NCI-H1436 treated with DMSO at 0.1 percent for 48 hours (cell line): ENCODE data around the gene CAMLG.
A peak's percentile ranks its signal among the peaks of the same experiment; 100 is the strongest.
"Not testable (repeated sequence)": the region's sequence is repeated elsewhere in the genome, so short reads cannot be mapped to it uniquely, and the experiment has no call there.

Experiments
- DNase-seq: peaks from one replicate; lab custom pipeline; 2025; lab: John Stamatoyannopoulos, UW

Gene CAMLG

GRCh38 chr5:134738133-134738962 is at the start of gene CAMLG:
Gene CAMLG, plus strand, starts transcription at chr5:134738548. Its CDS starts 73 bp downstream, at chr5:134738621.
- peak; percentile 87 for DNase-seq

GRCh38 chr5:134690144-134690543 is 48.2 kb upstream of the CAMLG start:
- DNase-seq = not testable (repeated sequence)

- no peak for DNase-seq
Measured at GRCh38 chr5:134692722-134693121, 45.6 kb upstream of the CAMLG start.

GRCh38 chr5:134708301-134708700 is 30.0 kb upstream of the CAMLG start:
- DNase-seq = no peak

- no peak for DNase-seq
Measured at GRCh38 chr5:134714120-134714519, 24.2 kb upstream of the CAMLG start.

- DNase-seq = no peak
Measured at GRCh38 chr5:134714541-134714940, 23.8 kb upstream of the CAMLG start.

- DNase-seq = not testable (repeated sequence)
Measured at GRCh38 chr5:134715466-134715865, 22.9 kb upstream of the CAMLG start.

GRCh38 chr5:134724872-134725271 is 13.5 kb upstream of the CAMLG start:
- no peak for DNase-seq

- DNase-seq = no peak
Measured at GRCh38 chr5:134732819-134733218, 5.5 kb upstream of the CAMLG start.

- DNase-seq = no peak
Measured at GRCh38 chr5:134735243-134735642, 3.1 kb upstream of the CAMLG start.

GRCh38 chr5:134736173-134736812 is 2.1 kb upstream of the CAMLG start:
- no peak for DNase-seq

- DNase-seq = no peak
Measured at GRCh38 chr5:134738963-134739661, 764 bp downstream of the CAMLG start.

- DNase-seq = no peak
Measured at GRCh38 chr5:134741052-134741451, 2.7 kb downstream of the CAMLG start.

GRCh38 chr5:134742134-134742533 is 3.8 kb downstream of the CAMLG start:
- no peak for DNase-seq

GRCh38 chr5:134749415-134749814 is 11.1 kb downstream of the CAMLG start:
- no peak for DNase-seq

GRCh38 chr5:134758176-134758503 is 19.8 kb downstream of the CAMLG start:
- no peak for DNase-seq

- DNase-seq = peak; percentile 58
Measured at GRCh38 chr5:134758504-134759341, 20.4 kb downstream of the CAMLG start, which contains the start of gene DDX46. Gene DDX46, plus strand, starts transcription at chr5:134758779. Its CDS starts 160 bp downstream, at chr5:134758939.

- not testable (repeated sequence) for DNase-seq
Measured at GRCh38 chr5:134767528-134768291, 29.4 kb downstream of the CAMLG start.

- no peak for DNase-seq
Measured at GRCh38 chr5:134769206-134769605, 30.9 kb downstream of the CAMLG start.

- no peak for DNase-seq
Measured at GRCh38 chr5:134772461-134773125, 34.2 kb downstream of the CAMLG start.

- no peak for DNase-seq
Measured at GRCh38 chr5:134777366-134777765, 39.0 kb downstream of the CAMLG start.
